GM21619 (cell line): ENCODE results near the gene POC5.
A peak's percentile ranks its signal among the peaks of the same experiment; 100 is the strongest.
"Not testable (repeated sequence)": the region's sequence is repeated elsewhere in the genome, so short reads cannot be mapped to it uniquely, and the experiment has no call there.

Experiments
- ATAC-seq: cut with Tn5 transposase; IDR thresholded peaks from one replicate; pipeline ENCODE4 v1.9.1; 2021; ENCODE audit not compliant: unreplicated experiment

POC5 gene

DNA sequence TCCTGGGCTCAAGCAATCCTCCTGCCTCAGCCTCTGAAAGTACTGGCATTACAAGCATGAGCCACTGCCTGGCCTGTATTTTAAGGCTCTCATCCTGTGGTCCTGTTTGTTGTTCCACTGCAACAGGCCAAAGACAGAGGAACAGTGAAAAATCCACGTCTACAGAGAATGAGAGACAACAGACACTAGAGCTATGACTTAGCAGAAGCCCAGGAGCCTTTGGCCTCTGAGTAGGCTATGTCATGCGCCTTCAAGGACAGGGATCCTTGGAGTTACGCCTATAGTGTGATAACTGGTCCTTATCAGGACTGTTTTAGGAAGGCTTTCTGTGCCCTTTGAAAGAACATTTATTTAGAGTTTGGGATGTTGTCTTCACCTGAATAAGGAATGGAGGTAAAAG is 10.5 kb downstream of the POC5 start:
- no peak for ATAC-seq

- no peak for ATAC-seq
Measured at GRCh38 chr5:75706016-75706415, 11.2 kb downstream of the POC5 start.

DNA sequence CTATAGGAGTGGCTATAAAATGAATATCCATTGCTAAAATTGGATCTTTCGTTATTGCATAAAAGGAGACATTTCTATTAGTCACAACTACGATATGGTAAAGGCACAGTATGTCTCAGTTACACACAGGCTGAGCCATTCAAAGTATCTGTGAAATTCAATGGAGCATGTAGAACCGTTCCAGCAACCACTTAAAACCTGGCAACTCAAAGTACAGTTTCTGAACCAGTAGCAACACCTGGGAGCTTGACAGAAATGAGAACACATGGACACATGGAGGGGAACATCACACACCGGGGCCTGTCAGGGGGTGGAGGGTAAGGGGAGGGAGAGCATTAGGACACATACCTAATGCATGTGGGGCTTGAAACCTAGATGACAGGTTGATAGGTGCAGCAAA is 15.4 kb downstream of the POC5 start:
- no peak for ATAC-seq

GRCh38 chr5:75695472-75696351 is 21.5 kb downstream of the POC5 start:
- not testable (repeated sequence) for ATAC-seq

- ATAC-seq: no peak
Measured at GRCh38 chr5:75694781-75695180, 22.5 kb downstream of the POC5 start.

DNA sequence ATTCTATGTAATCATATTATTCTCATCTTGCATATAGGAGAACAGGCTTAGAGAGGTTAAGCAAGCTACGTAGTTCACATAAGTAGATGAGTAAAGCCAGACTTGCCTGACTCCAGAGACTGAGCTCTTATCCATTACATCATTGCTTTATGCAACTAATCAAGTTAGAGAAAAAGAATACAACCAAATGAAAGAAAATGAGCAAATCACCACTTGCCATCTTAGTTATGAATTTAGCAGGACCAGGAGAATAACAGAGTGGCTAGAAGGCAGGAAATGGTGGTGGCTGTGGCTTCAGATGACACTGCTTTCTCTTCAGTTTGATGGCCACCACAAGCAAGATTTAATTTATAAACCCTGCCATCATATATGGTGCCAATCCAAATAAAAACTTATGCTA is 26.6 kb downstream of the POC5 start:
- no peak for ATAC-seq

DNA sequence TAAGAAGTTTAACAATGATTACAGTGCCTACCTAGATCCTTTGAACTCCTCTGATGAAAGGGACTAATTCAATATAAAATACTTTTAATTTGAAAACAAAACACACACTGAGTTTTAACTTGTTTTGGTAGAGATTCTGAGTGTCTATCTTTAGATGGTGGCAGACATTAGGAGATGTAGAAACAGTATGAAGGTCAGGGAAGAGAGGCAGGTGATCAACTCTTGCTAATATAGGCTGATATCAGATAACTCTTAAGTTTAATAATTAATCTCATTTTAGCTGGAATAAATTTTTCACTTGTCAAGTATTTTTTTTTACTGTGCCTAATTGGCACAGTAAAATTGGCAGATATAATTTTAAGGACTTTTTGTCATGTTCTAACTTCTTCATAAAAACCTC is 30.8 kb downstream of the POC5 start:
- no peak for ATAC-seq

DNA sequence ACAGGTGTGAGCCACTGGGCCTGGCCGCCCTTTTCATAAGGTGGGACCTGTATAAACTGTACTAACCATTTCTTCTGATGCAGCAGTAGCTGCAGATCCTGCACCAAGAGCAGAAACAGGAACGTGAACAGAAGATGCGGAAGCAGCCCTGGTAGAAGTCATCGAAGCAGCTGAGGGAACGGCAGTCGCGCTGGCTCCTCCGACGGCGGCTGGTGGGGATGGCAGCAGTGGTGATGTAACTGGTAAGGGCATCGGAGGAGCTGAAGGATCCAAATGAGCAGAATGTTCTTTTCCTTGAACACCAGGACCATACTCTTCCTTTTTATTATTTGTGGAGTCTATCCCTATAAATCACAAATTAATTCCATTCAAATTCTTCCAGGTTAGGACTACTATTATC is 32.1 kb downstream of the POC5 start:
- no peak for ATAC-seq

DNA sequence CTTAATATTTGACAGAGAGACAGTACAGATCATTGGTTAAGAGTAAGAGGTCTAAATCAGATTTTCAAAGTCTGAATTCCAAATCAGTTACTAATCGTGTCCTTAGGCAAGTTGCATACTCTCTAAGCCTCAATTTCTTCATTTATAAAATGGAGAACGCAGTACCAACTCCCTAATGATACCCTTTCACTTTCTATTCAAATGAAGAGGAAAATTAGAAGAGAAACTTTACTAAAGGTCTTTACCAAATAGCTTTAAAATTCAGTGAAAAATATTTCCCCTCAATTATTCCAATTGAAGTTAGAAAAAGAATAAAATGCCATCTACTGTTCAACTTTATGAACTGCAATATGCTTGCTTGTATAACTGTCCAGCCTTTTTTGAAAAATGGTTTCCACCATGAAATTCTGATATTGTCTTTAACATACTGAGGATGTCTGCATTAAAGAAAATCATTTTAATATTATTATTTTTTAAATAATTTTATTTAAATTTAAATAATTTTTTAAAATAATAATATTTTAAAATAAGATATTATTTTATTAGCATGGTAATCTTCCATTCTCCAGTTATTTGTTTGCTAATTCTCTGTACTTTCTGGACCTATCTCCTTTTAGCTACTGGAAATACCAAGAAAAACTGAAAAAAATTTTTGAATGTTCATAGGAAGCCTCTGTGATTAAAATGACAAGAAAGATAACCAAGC is 36.0 kb downstream of the POC5 start:
- no peak for ATAC-seq

GRCh38 chr5:75678155-75678554 is 39.1 kb downstream of the POC5 start:
- ATAC-seq: no peak

- ATAC-seq: no peak
Measured at GRCh38 chr5:75677607-75678006, 39.6 kb downstream of the POC5 start.

DNA sequence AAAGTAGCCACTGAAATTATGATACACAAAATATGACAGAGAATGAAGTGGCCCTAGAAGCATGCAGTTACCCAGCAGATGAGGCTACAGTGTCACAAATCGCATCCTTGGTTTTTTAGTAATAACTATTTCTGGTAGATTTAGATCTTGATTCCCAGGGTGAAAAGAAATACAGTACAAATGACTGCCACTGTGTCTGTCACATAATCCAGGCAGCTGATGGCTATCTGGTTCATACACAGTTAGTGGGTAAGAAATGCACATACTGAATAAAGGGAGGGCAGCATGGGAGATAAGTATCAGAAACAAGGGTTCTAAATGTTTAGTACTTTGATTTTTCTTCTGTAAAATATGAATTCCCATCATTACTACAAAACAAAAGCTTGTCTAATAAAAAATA is 41.5 kb downstream of the POC5 start:
- no peak for ATAC-seq

- ATAC-seq: no peak
Measured at GRCh38 chr5:75672616-75673015, 44.6 kb downstream of the POC5 start.

DNA sequence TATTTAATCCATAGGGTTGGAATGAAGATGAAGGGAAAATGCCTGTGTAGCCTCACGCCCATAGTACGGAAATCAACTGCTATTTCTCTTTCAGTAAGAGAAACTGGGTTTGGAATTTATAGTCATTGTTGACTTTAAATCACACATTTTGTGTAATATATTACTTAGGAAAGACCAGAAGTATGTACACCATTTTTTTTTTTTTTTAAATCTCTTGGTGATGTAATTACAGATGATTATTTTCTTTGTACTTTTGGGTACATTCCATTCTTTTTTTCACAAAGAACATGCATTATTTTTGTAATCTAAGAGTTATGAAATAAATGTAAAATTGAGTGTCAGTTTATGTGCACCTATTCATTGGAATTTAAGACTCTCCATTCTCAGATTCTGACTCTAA is 45.7 kb downstream of the POC5 start:
- ATAC-seq: no peak

DNA sequence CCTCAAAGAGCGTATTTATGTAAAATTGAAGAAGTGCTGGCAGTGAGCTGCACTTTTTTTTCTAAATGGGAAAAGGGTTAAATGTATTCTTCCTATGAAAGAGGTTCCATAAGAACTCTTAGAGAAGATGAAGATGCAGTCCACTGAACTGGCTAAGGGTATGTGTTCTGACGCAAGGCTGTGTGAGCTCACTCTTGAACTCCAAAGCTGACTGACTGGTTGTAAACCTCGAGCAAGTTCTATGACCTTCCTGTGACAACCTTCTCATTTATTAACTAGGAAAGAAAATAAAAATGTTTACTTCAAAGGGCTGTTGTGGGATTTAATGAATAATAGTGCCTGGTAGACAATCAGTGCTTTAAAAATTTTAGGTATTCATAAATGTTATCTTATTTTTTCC is 46.7 kb downstream of the POC5 start:
- no peak for ATAC-seq

- peak; percentile 95 for ATAC-seq
Measured at GRCh38 chr5:75668977-75669689, 48.1 kb downstream of the POC5 start.

DNA sequence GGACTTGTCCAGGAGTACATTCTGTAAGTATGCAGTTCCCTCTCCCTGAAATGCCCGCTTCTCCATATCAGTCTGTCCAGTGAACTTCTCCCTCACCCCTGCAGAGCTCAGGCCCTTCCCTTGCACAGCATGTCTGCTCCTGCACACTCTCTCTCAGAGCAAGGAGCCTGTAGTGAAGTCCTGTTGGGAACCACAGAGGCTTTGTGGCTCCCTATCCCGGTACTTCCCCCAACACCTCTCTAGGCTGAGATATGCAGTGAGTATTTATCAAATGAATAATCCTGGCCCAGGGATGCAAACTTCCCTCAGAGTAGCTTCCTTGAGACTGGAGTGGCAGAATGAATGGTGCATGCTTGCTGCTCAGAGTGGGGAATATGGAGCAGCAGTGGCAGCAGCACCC is 48.8 kb downstream of the POC5 start:
- no peak for ATAC-seq

GRCh38 chr5:75667586-75667985 is 49.7 kb downstream of the POC5 start:
- ATAC-seq: no peak

DNA sequence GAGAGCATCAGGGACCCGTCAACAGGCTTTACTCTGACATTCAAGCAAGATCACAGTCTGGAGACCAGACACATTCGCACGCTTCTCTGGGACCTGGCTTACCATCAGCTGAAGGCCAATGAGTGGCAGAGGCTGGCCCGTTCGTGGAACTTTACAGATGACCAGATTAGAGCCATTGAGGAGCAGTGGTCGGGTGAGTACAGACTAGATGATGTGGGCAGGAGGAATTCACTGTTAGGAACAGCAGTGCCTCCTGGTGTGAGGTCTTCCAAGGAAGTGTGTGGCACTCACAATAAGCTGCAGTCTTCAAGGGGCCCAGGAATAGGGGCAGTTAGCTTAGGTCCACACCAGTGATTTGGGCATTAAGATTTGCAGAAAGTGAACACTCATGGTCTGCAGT is 50.4 kb downstream of the POC5 start:
- no peak for ATAC-seq

- ATAC-seq: no peak
Measured at GRCh38 chr5:75664979-75665378, 52.3 kb downstream of the POC5 start.

- no peak for ATAC-seq
Measured at GRCh38 chr5:75663579-75664284, 53.5 kb downstream of the POC5 start.
